ENCODE measurements around the gene PNPLA7. TPM values are rescaled to one million over a fixed set of nuclear protein-coding genes. Genes with fewer than 3 reads are reported as not detected.

The PNPLA7 gene
- total RNA-seq, 1 experiment from 2014 or later, result 1.3 TPM

- ATAC-seq (no peak), DNase-seq (ENCODE audit: low spot score) (no peak)
- Mint-ChIP-seq H3K9me3 (no peaks in the 10 kb centered on the region), H3K4me3 (no peak overlapping the region), H3K27ac (no peak overlapping the region), H3K4me1 (peaks cover 6% of the 10 kb centered on the region), H3K36me3 (peaks cover 3% of the 10 kb centered on the region; the same call in 1 of the 2 replicates), H3K27me3 (ENCODE audit: low read depth) (no peaks in the 10 kb centered on the region)
- no peak for TF ChIP-seq TEAD1 (CRISPR knock-in tag; IDR thresholded peaks at IDR 0.05)
- no peak for TF ChIP-seq RORB (CRISPR knock-in tag; IDR thresholded peaks at IDR 0.05)
- TF ChIP-seq, protein P1, sequence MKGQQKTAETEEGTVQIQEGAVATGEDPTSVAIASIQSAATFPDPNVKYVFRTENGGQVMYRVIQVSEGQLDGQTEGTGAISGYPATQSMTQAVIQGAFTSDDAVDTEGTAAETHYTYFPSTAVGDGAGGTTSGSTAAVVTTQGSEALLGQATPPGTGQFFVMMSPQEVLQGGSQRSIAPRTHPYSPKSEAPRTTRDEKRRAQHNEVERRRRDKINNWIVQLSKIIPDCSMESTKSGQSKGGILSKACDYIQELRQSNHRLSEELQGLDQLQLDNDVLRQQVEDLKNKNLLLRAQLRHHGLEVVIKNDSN (CRISPR knock-in tag; IDR thresholded peaks at IDR 0.05), result no peak
- no peak for TF ChIP-seq ZSCAN18 (CRISPR knock-in tag; IDR thresholded peaks at IDR 0.05)
- no peak for TF ChIP-seq SMAD3 (CRISPR knock-in tag; IDR thresholded peaks at IDR 0.05; ENCODE audit: borderline replicate concordance)
- no peak for TF ChIP-seq TCF7 (CRISPR knock-in tag; IDR thresholded peaks at IDR 0.05; ENCODE audit: low read depth)
- TF ChIP-seq EMX1 (CRISPR knock-in tag; IDR thresholded peaks at IDR 0.05), result no peak
- TF ChIP-seq NR2C2 (CRISPR knock-in tag; IDR thresholded peaks at IDR 0.05), result no peak
- TF ChIP-seq ZNF219 (CRISPR knock-in tag; IDR thresholded peaks at IDR 0.05; ENCODE audit: borderline replicate concordance), result no peak
- TF ChIP-seq, protein P2, sequence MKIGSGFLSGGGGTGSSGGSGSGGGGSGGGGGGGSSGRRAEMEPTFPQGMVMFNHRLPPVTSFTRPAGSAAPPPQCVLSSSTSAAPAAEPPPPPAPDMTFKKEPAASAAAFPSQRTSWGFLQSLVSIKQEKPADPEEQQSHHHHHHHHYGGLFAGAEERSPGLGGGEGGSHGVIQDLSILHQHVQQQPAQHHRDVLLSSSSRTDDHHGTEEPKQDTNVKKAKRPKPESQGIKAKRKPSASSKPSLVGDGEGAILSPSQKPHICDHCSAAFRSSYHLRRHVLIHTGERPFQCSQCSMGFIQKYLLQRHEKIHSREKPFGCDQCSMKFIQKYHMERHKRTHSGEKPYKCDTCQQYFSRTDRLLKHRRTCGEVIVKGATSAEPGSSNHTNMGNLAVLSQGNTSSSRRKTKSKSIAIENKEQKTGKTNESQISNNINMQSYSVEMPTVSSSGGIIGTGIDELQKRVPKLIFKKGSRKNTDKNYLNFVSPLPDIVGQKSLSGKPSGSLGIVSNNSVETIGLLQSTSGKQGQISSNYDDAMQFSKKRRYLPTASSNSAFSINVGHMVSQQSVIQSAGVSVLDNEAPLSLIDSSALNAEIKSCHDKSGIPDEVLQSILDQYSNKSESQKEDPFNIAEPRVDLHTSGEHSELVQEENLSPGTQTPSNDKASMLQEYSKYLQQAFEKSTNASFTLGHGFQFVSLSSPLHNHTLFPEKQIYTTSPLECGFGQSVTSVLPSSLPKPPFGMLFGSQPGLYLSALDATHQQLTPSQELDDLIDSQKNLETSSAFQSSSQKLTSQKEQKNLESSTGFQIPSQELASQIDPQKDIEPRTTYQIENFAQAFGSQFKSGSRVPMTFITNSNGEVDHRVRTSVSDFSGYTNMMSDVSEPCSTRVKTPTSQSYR (CRISPR knock-in tag; IDR thresholded peaks at IDR 0.05), result no peak
- TF ChIP-seq AR (CRISPR knock-in tag; IDR thresholded peaks at IDR 0.05), result no peak
- no peak for TF ChIP-seq SP1 (CRISPR knock-in tag; conservative IDR thresholded peaks at IDR 0.05)
- no peak for TF ChIP-seq USF2 (CRISPR knock-in tag; IDR thresholded peaks at IDR 0.05)
- TF ChIP-seq, protein P3, sequence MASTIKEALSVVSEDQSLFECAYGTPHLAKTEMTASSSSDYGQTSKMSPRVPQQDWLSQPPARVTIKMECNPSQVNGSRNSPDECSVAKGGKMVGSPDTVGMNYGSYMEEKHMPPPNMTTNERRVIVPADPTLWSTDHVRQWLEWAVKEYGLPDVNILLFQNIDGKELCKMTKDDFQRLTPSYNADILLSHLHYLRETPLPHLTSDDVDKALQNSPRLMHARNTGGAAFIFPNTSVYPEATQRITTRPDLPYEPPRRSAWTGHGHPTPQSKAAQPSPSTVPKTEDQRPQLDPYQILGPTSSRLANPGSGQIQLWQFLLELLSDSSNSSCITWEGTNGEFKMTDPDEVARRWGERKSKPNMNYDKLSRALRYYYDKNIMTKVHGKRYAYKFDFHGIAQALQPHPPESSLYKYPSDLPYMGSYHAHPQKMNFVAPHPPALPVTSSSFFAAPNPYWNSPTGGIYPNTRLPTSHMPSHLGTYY (CRISPR knock-in tag; IDR thresholded peaks at IDR 0.05), result no peak
- no peak for TF ChIP-seq ZNF121 (CRISPR knock-in tag; IDR thresholded peaks at IDR 0.05)
- no peak for TF ChIP-seq IRF1 (CRISPR knock-in tag; IDR thresholded peaks at IDR 0.05)
- no peak for TF ChIP-seq ZNF396 (CRISPR knock-in tag; IDR thresholded peaks at IDR 0.05; ENCODE audit: borderline replicate concordance)
- no peak for TF ChIP-seq IRF2 (CRISPR knock-in tag; IDR thresholded peaks at IDR 0.05; ENCODE audit: borderline replicate concordance, low read depth)
- TF ChIP-seq SMAD4 (CRISPR knock-in tag; IDR thresholded peaks at IDR 0.05), result no peak
- CTCF ChIA-PET, result interaction anchor here (1.0 to 1.6 kb wide), 2 partner anchors 11 to 170 kb away, joined by 3 to 5 read pairs; no protein-coding TSS in a partner anchor
- POLR2A ChIA-PET, result no interaction called here
These were observed 93.3 kb downstream of the PNPLA7 start for GRCh38 chr9:137456864-137457405.
